HG03442 (cell line): ENCODE measurements around the gene USP48.
"Not testable (repeated sequence)": the region's sequence is repeated elsewhere in the genome, so short reads cannot be mapped to it uniquely, and the experiment has no call there.

Source experiments
- ATAC-seq: cut with Tn5 transposase; IDR thresholded peaks from one replicate; pipeline ENCODE4 v1.9.1; 2021; ENCODE audit warnings: mild to moderate bottlenecking, moderate library complexity; ENCODE audit not compliant: unreplicated experiment

USP48 gene

GRCh38 chr1:21782868-21783678, at the start of gene USP48:
TSS of gene USP48 (minus strand) at chr1:21783149. CDS start at chr1:21782957, 192 bp downstream.
- peak; percentile 64 for ATAC-seq

- no peak for ATAC-seq
These were observed 48.6 kb upstream of the USP48 start for GRCh38 chr1:21831454-21831970.

- no peak for ATAC-seq
These were observed 48.0 kb upstream of the USP48 start for GRCh38 chr1:21830792-21831453.

GRCh38 chr1:21829294-21829693, 46.3 kb upstream of the USP48 start:
- no peak for ATAC-seq

GRCh38 chr1:21828506-21829210, 45.7 kb upstream of the USP48 start:
- ATAC-seq, result no peak

GRCh38 chr1:21828075-21828474, 45.1 kb upstream of the USP48 start:
- ATAC-seq, result no peak

- ATAC-seq, result no peak
These were observed 44.3 kb upstream of the USP48 start for GRCh38 chr1:21827141-21827679.

GRCh38 chr1:21826694-21827093, 43.7 kb upstream of the USP48 start:
- not testable (repeated sequence) for ATAC-seq

GRCh38 chr1:21825393-21825792, 42.4 kb upstream of the USP48 start:
- no peak for ATAC-seq

- ATAC-seq, result no peak
These were observed 42.0 kb upstream of the USP48 start for GRCh38 chr1:21824926-21825325.

- ATAC-seq, result no peak
These were observed 41.2 kb upstream of the USP48 start for GRCh38 chr1:21823980-21824702.

GRCh38 chr1:21823206-21823979, 40.4 kb upstream of the USP48 start:
- no peak for ATAC-seq

GRCh38 chr1:21822349-21822748, 39.4 kb upstream of the USP48 start:
- ATAC-seq, result no peak

GRCh38 chr1:21821385-21822019, 38.6 kb upstream of the USP48 start:
- no peak for ATAC-seq

- ATAC-seq, result no peak
These were observed 37.8 kb upstream of the USP48 start for GRCh38 chr1:21820597-21821232.

GRCh38 chr1:21818656-21819055, 35.7 kb upstream of the USP48 start:
- ATAC-seq, result no peak

- no peak for ATAC-seq
These were observed 33.8 kb upstream of the USP48 start for GRCh38 chr1:21816602-21817302.

GRCh38 chr1:21815724-21816321, 32.9 kb upstream of the USP48 start:
- no peak for ATAC-seq
